Activated naive CD4-positive, alpha-beta T cell treated with anti-CD3 and anti-CD28 coated beads for 36 hours (primary cell): ENCODE results near the gene RPL3. TPM values are rescaled to one million over a fixed set of nuclear protein-coding genes. Genes with fewer than 3 reads are reported as not detected.

Experiments
- CTCF ChIA-PET: fragments of 350-600 bp; sonication (Branson Sonifier 250); formaldehyde crosslinking; loops from one replicate; lab custom pipeline; 2021; ENCODE audit warnings: antibody characterized with exemption; lab: Charles Lee
- DNase-seq: peaks from one replicate; pipeline ENCODE4 v3.0.0-alpha.2; 2020
- H3K27ac Mint-ChIP-seq: one replicate; pipeline ENCODE4 v1.8.0; 2021; ENCODE audit warnings: mild to moderate bottlenecking, mixed read lengths
- H3K27me3 Mint-ChIP-seq: one replicate; pipeline ENCODE4 v1.8.0; 2021; ENCODE audit warnings: low read depth, mixed read lengths
- H3K36me3 Mint-ChIP-seq: one replicate; pipeline ENCODE4 v1.8.0; 2021; ENCODE audit warnings: low read depth, mixed read lengths
- H3K4me1 Mint-ChIP-seq: one replicate; pipeline ENCODE4 v1.8.0; 2021; ENCODE audit warnings: low read depth, mixed read lengths
- H3K4me3 Mint-ChIP-seq: one replicate; pipeline ENCODE4 v1.8.0; 2021; ENCODE audit warnings: mild to moderate bottlenecking, moderate library complexity, mixed read lengths
- H3K9me3 Mint-ChIP-seq: one replicate; pipeline ENCODE4 v1.8.0; 2021; ENCODE audit warnings: mixed read lengths
- intact Hi-C: fragments of 100-400 bp; cut with micrococcal nuclease; formaldehyde crosslinking; loops from one replicate; pipeline ENCODE4 v1.15.1; 2023
- total RNA-seq, 2 experiments: library from RNA; stranded (reverse); gene quantifications; one replicate each; pipeline ENCODE4 v1.2.3, GENCODE V29; 2021

The RPL3 gene
- total RNA-seq, 2 experiments from 2014 or later: 3,434 to 3,511 TPM

DNA sequence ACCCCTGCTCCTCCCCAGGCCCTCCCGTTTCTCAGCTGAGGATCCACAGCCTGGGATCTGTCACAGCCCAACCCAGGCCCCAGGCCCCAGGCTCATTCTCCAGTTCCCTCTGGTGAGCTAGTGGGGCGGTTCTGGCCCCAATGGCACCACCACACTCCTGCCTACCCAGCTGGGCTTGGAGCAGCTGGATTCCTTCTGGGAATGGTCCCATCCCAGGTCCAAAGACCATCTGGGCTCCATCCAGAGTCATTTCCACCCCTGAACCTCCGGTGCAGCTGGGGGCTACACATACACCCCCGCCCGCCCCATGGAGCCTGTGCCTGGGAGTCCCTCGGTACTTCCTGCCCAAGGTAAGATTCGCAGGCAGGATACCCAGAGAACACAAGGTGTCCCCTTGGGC, 39.2 kb downstream of the RPL3 start:
- Mint-ChIP-seq H3K27me3 (peaks cover 4% of the 10 kb centered on the region), H3K36me3 (no peaks in the 10 kb centered on the region), H3K9me3 (peaks cover 7% of the 10 kb centered on the region), H3K27ac (no peak overlapping the region), H3K4me1 (no peaks in the 10 kb centered on the region), H3K4me3 (no peak overlapping the region)
- CTCF ChIA-PET: interaction anchor here (1.1 kb wide), 1 partner anchor 26 kb away, joined by 3 read pairs; no protein-coding TSS in a partner anchor
- intact Hi-C loops: no loop called here
- no peak for DNase-seq

DNA sequence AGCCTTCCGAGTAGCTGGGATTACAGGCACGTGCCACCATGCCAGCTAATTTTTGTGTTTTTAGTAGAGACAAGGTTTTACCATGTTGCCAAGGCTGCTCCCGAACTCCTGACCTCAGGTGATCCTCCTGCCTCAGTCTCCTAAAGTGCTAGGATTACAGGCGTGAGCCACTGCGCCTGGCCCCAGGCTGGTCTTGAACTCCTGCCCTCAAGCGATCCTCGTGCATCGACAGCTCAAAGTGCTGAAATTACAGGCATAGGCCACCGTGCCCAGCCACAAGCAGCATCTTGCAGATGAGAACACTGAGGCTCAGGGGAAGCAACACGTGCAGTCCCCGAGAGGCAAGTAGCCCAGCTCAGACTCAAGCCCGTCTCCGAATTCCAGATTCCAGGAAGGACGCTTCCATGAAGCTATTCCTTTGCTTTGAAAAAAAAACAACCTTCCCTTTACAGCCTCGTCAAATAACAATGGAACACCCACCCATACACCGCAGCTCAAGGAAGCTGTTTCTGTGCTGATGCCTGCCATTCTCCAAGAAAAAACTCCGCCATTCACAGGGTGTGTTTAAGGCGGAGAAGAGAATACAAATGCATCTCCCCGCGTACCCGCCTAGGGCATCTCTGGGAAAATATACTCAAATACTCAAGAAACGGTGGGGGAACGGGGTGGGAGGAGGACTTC, 40.1 kb downstream of the RPL3 start:
- DNase-seq: no peak
- CTCF ChIA-PET: interaction anchor here (0.6 to 1.1 kb wide), 3 partner anchors 26 to 32 kb away, joined by 3 to 4 read pairs (median 3); no protein-coding TSS in a partner anchor
- Mint-ChIP-seq H3K9me3 (no peaks in the 10 kb centered on the region), H3K27me3 (peaks cover 4% of the 10 kb centered on the region), H3K4me3 (no peak overlapping the region), H3K27ac (no peak overlapping the region), H3K36me3 (no peaks in the 10 kb centered on the region), H3K4me1 (no peaks in the 10 kb centered on the region)
- intact Hi-C loops: no loop called here

DNA sequence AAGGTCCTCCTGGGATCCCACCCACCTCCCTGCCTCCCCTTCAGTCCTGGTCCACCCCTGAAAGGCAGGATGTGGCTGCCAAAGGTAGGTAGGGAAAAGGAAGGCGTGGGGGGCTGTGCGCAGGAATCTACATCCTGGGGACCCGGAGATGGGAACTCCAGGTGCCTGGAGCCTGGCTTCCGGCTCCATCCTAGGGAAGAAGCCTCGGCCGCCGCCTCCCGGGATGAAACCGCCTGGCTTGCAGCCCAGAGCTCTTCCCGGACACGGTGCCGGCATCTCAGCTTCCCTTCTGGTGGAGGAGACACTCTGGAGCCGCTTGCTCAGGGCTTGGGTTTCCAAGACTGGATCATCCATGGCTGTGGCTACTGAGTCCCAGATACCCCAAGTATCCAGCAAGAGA, 41.4 kb downstream of the RPL3 start:
- no peaks in the 10 kb centered on the region for H3K4me1 Mint-ChIP-seq
- H3K36me3 Mint-ChIP-seq: no peaks in the 10 kb centered on the region
- intact Hi-C loops: no loop called here
- H3K4me3 Mint-ChIP-seq: no peak overlapping the region
- no peak for DNase-seq
- no peak overlapping the region for H3K27ac Mint-ChIP-seq
- H3K27me3 Mint-ChIP-seq: peaks cover 4% of the 10 kb centered on the region
- no peaks in the 10 kb centered on the region for H3K9me3 Mint-ChIP-seq
- CTCF ChIA-PET: no interaction called here

DNA sequence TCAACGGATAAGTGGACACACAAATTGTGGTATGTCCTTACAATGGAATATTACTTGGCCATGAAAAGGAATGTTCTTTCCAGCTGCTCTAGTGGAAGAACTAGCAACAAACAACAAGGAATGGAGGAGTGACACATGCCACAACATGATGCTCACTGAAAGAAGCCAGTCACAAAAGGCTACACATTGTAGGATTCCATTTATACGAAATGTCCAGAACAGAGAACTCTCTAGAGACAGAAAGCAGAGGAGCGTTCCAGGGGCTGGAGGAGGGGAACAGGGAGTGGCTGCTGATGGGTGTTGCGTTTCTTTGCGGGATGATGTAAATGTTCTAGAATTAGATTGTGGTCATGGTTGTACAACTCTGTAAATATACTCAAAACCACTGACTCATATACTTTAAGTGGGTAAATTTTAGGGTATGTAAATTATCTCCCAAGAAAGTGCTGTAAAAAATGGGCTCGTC, 42.2 kb downstream of the RPL3 start:
- H3K9me3 Mint-ChIP-seq: no peaks in the 10 kb centered on the region
- CTCF ChIA-PET: no interaction called here
- H3K4me1 Mint-ChIP-seq: no peaks in the 10 kb centered on the region
- no peak for DNase-seq
- intact Hi-C loops: no loop called here
- H3K4me3 Mint-ChIP-seq: no peak overlapping the region
- peaks cover 4% of the 10 kb centered on the region for H3K27me3 Mint-ChIP-seq
- no peaks in the 10 kb centered on the region for H3K36me3 Mint-ChIP-seq
- H3K27ac Mint-ChIP-seq: no peak overlapping the region

DNA sequence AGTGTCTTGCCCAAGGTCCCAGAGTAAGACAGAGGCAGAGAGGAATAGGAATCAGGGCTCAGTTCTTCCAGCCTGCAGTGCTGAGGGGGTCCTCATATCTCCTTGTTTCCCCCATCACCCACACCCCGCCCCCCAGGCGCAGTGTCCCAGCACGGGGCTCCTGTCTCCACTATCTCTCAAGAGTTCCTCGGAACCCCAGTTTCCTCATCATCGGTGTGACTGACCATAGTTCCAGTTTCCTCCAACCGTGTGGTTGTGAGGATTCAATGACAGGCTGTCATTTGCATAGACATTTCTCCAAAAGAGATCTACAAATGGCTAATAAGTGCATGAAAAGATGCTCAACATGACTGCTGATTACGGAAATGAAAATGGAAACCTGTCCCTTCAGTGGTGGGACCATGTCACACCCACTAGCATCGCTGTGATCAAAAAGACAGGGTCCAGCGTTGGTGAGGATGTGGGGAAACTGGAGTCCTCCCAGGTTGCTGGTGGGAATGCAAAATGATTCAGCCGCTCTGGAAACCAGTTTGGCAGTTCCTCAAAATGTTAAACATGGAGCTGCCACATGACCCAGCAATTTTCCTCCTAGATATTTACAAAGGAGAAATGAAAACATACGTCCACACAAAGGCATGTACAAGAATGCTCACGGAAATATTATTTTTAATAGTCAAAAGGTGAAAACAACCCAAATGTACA, 42.8 kb downstream of the RPL3 start:
- Mint-ChIP-seq H3K4me3 (no peak overlapping the region), H3K27me3 (peaks cover 4% of the 10 kb centered on the region), H3K4me1 (no peaks in the 10 kb centered on the region), H3K27ac (no peak overlapping the region), H3K9me3 (no peaks in the 10 kb centered on the region), H3K36me3 (no peaks in the 10 kb centered on the region)
- no peak for DNase-seq
- intact Hi-C loops: no loop called here
- CTCF ChIA-PET: no interaction called here

DNA sequence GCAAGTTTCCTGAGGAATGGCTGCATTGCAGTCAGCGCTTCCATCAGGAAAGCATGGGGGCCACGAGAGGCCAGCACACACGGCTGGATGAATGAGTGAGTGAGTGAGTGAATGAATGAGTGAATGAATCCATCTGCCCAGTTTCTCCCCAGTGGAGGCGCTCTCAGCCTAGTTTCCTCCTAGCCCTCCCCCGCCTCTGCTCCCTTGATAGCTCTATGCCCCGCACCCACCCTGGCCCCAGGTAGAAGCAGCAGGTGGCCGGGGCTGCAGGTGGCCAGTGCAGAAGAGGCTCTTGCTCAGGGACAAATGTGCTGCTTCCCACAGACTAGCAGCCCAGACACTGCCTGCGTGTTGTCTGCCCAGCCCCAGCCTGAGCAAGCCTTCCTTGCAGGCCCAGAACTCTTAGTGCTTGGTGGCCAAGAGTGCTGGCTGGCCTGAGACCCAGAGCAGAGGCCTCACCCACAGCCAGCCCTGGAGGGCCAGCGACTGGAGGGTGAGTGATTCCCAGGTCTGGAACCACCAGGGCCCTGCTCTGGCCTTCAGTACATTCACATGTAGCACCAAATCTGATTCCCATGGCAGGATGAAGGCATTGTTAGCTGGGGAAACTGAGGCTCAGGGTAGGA, 43.5 kb downstream of the RPL3 start:
- no peak for DNase-seq
- H3K36me3 Mint-ChIP-seq: no peaks in the 10 kb centered on the region
- no peak overlapping the region for H3K4me3 Mint-ChIP-seq
- H3K27ac Mint-ChIP-seq: no peak overlapping the region
- H3K27me3 Mint-ChIP-seq: peaks cover 4% of the 10 kb centered on the region
- H3K9me3 Mint-ChIP-seq: no peaks in the 10 kb centered on the region
- intact Hi-C loops: no loop called here
- CTCF ChIA-PET: no interaction called here
- no peaks in the 10 kb centered on the region for H3K4me1 Mint-ChIP-seq

DNA sequence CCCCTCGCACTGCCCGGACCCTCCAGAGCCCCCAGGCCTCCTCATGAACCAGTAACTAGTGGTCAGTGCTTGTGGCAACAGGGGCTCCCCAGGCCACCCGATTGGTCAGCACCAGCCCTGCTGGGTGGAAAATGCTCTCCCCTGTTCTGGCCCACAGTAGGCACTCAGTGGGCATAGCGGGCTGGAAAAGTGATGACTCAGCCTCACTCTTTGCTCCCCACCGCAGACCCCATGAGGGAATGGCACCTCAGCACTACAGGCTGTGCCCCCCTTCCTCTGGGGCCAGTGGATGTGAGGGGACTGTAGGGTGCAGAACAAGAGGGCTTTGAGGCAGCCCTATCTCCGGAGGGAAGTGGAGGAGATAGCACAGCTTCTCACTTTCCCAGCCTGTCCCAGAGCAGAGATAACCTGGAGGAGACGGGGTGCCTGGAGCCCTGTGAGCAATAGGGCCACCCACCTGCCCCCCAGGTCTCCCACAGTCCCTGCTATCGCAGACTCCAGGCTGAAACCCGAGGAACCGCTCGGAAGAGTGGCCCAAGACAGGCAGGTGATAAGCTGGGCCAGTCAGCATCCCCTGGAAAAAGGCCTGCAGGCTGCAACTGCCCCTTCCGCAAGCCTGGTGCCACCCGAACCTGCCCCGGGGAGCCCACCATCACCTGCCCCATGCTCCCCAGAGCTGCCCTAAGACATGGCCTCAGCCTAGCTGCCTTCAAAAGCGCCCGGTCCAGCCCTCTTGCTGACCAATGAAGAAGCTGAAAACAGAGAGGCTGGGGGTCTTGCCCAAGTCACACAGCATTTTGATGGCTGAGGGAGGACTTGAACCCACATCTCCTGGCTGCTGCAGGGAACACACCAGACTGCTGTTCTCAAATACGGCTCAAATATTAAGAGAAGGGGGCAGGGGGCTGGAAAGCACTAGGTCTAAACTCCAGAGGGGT, 45.2 kb downstream of the RPL3 start:
- H3K9me3 Mint-ChIP-seq: no peaks in the 10 kb centered on the region
- intact Hi-C loops: no loop called here
- CTCF ChIA-PET: interaction anchor here (0.6 kb wide), 1 partner anchor 59 kb away, joined by 3 read pairs; no protein-coding TSS in a partner anchor

DNA sequence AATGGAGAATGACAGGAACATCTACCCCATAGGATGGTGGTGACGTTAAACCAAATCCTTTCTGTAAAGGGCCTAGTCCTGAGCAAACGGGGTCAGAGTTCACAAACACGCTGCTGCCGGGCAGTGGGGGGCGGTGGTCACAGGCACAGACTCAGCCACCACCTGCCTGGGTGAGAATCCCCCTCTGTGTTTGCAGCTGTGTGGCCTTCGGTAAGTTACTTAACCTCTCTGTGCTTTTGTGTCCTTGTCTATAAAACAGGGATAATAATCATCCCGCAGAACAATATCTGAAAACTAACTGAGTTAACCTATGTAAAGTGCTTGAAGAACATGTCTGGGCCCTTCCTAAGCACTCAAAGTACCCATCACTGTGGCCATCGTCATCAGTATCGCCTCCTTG, 48.6 kb downstream of the RPL3 start:
- intact Hi-C loops: no loop called here
- no peak for DNase-seq
- Mint-ChIP-seq H3K4me1 (peaks cover 10% of the 10 kb centered on the region), H3K4me3 (no peak overlapping the region), H3K27me3 (no peaks in the 10 kb centered on the region), H3K27ac (no peak overlapping the region), H3K36me3 (no peaks in the 10 kb centered on the region), H3K9me3 (no peaks in the 10 kb centered on the region)
- CTCF ChIA-PET: no interaction called here

More for the DNA sequence above, 45.2 kb downstream of the RPL3 start:
- no peak for DNase-seq
- Mint-ChIP-seq H3K36me3 (no peaks in the 10 kb centered on the region), H3K4me1 (no peaks in the 10 kb centered on the region), H3K4me3 (no peak overlapping the region), H3K27me3 (peaks cover 4% of the 10 kb centered on the region), H3K27ac (no peak overlapping the region)

DNA sequence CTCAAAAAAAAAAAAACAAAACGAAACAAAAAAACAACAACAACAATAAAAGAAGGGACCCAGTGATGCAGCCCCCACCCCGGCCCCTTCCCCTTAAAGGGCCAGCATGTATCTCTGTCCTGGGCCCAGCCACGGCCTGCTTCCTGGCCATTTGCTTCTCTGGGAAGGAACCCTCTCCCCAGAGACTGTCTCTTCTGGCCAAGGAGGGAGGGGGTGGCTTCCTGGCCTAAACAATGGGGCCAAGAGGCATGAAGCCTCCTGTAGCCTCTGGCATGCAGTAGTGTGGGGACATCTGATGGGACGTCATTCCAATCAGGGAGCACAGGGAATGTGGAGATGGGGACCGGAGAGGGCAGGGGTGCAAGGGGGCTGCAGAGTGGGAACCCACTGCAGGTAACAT, 49.1 kb downstream of the RPL3 start:
- Mint-ChIP-seq H3K36me3 (no peaks in the 10 kb centered on the region), H3K9me3 (no peaks in the 10 kb centered on the region), H3K4me3 (no peak overlapping the region), H3K4me1 (peaks cover 10% of the 10 kb centered on the region), H3K27me3 (no peaks in the 10 kb centered on the region), H3K27ac (no peak overlapping the region)
- CTCF ChIA-PET: no interaction called here
- intact Hi-C loops: no loop called here
- DNase-seq: no peak

DNA sequence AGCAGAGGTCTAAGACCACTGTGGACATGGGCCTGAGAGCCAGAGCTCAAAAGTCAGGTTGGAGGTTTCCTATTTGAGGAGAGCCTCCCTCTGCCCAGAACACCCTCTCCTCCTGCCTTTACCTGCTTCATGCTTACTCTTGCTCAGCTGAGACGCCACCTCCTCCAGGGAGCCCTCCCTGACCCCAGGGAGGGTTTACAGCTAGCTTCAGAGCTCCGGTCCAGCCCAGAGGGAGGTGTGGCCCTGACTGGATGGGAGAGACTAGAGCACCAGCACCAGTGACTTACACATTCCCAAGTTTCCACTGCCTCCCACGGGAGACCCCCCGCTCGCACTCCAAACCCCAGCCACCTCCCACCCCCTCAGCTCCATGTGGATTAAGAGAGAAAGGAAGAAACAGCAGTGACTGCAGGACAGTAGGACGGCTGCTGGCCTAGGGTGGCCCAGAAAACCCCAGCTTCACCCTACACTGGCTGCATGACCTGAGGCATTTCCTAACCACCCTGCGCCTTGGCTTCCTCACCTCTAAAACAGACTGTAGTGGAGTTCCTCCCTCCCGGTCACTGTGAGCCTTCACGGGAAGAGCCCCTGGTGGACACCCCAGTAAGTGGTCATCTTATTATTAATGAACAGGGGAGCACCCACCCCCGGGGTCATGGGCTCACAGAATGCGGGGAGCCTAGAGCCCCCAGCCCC, 50.2 kb downstream of the RPL3 start:
- Mint-ChIP-seq H3K36me3 (no peaks in the 10 kb centered on the region), H3K4me1 (peaks cover 10% of the 10 kb centered on the region), H3K4me3 (no peak overlapping the region), H3K9me3 (no peaks in the 10 kb centered on the region), H3K27ac (no peak overlapping the region), H3K27me3 (no peaks in the 10 kb centered on the region)
- no peak for DNase-seq
- intact Hi-C loops: no loop called here
- CTCF ChIA-PET: interaction anchor here (1.0 kb wide), 1 partner anchor 98 kb away, joined by 4 read pairs; no protein-coding TSS in a partner anchor

DNA sequence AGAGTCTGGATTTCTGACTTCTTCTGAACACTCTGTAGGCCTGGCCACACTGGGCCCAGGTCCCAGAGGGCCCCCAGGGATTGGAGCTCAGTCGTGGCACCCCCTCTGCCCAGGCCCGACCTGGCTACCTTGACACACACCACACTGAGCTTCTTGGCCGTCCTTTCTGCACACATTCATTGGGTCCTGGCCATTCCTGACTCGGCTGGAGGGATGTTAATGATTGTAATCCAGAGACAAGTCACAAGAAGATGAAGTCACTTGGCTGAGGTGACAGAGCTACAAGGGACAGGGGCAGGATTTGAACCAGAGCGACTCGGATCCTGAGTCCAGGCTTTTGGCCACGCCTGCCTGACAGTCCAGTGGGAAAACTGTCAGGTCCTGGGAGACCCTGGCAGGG, 50.8 kb downstream of the RPL3 start:
- no peaks in the 10 kb centered on the region for H3K9me3 Mint-ChIP-seq
- peaks cover 12% of the 10 kb centered on the region for H3K4me1 Mint-ChIP-seq
- no peak overlapping the region for H3K4me3 Mint-ChIP-seq
- CTCF ChIA-PET: interaction anchor here (1.0 kb wide), 1 partner anchor 97 kb away, joined by 4 read pairs; no protein-coding TSS in a partner anchor
- H3K36me3 Mint-ChIP-seq: no peaks in the 10 kb centered on the region
- intact Hi-C loops: no loop called here
- H3K27ac Mint-ChIP-seq: no peak overlapping the region
- no peak for DNase-seq
- H3K27me3 Mint-ChIP-seq: no peaks in the 10 kb centered on the region
